DOHH2 (cell line): ENCODE results near the gene RBP2.

Experiments used
- H3F3A ChIP-seq: fragments of 200-600 bp; sonication (generic), shearing (Covaris generic); 2 replicates; pipeline ENCODE4 v1.6.0; 2016; ENCODE audit warnings: antibody characterized with exemption, mild to moderate bottlenecking; ENCODE audit not compliant: control insufficient read depth, insufficient read depth
- H3K27ac ChIP-seq: fragments of 200-600 bp; sonication (generic); 2 replicates; pipeline ENCODE4 v1.5.1; 2014; ENCODE audit warnings: low read depth, mild to moderate bottlenecking, low read length, moderate library complexity
- H3K27me3 ChIP-seq: fragments of 200-600 bp; sonication (generic); 2 replicates; pipeline ENCODE4 v1.6.1; 2014; ENCODE audit warnings: mild to moderate bottlenecking, low read length, mixed read lengths; ENCODE audit not compliant: control insufficient read depth
- H3K36me3 ChIP-seq: fragments of 200-600 bp; sonication (generic); 2 replicates; pipeline ENCODE4 v1.6.1; 2014; ENCODE audit warnings: mild to moderate bottlenecking, low read length, moderate library complexity, mixed read lengths; ENCODE audit not compliant: control insufficient read depth
- H3K4me1 ChIP-seq: fragments of 200-600 bp; sonication (generic); 2 replicates; pipeline ENCODE4 v1.6.1; 2014; ENCODE audit warnings: mild to moderate bottlenecking, low read length, mixed read lengths; ENCODE audit not compliant: control insufficient read depth
- H3K4me2 ChIP-seq: fragments of 200-600 bp; sonication (generic); 2 replicates; pipeline ENCODE4 v1.6.0; 2014; ENCODE audit warnings: mild to moderate bottlenecking, low read length, moderate library complexity
- H3K4me3 ChIP-seq: fragments of 200-600 bp; sonication (generic); 2 replicates; pipeline ENCODE4 v1.5.1; 2014; ENCODE audit warnings: mild to moderate bottlenecking, low read length, mixed read lengths
- H3K79me2 ChIP-seq: fragments of 200-600 bp; sonication (generic); 2 replicates; pipeline ENCODE4 v1.6.1; 2014; ENCODE audit warnings: mild to moderate bottlenecking, low read length, mixed read lengths; ENCODE audit not compliant: control insufficient read depth
- H3K9me2 ChIP-seq: fragments of 200-600 bp; sonication (generic); replicated peaks from 2 replicates; pipeline ENCODE4 v1.6.1; 2014; ENCODE audit warnings: mild to moderate bottlenecking, low read length, mixed read lengths; ENCODE audit not compliant: control insufficient read depth
- H3K9me3 ChIP-seq: fragments of 200-600 bp; sonication (generic); 2 replicates; pipeline ENCODE4 v1.6.1; 2014; ENCODE audit warnings: antibody characterized with exemption, low read length, mixed read lengths; ENCODE audit not compliant: control insufficient read depth, insufficient read depth
- H4K20me1 ChIP-seq: fragments of 200-600 bp; sonication (generic); 2 replicates; pipeline ENCODE4 v1.6.0; 2014; ENCODE audit warnings: low read depth, mild to moderate bottlenecking, antibody characterized with exemption, low read length, moderate library complexity; ENCODE audit not compliant: control insufficient read depth, insufficient read depth
- EZH2phosphoT487 ChIP-seq: fragments of 200-600 bp; sonication (generic); IDR thresholded peaks from 2 replicates; pipeline ENCODE4 v1.6.1; 2017; ENCODE audit warnings: borderline replicate concordance, mild to moderate bottlenecking, antibody characterized with exemption, low read length, moderate library complexity, mixed read lengths
- TF ChIP-seq, protein P1 (sequence below): fragments of 200-600 bp; sonication (generic); IDR thresholded peaks from one replicate; pipeline ENCODE4 v1.5.1; 2014; ENCODE audit warnings: antibody characterized with exemption, mild to moderate bottlenecking, low read depth, low read length; ENCODE audit not compliant: poor library complexity, severe bottlenecking

RBP2 gene

DNA sequence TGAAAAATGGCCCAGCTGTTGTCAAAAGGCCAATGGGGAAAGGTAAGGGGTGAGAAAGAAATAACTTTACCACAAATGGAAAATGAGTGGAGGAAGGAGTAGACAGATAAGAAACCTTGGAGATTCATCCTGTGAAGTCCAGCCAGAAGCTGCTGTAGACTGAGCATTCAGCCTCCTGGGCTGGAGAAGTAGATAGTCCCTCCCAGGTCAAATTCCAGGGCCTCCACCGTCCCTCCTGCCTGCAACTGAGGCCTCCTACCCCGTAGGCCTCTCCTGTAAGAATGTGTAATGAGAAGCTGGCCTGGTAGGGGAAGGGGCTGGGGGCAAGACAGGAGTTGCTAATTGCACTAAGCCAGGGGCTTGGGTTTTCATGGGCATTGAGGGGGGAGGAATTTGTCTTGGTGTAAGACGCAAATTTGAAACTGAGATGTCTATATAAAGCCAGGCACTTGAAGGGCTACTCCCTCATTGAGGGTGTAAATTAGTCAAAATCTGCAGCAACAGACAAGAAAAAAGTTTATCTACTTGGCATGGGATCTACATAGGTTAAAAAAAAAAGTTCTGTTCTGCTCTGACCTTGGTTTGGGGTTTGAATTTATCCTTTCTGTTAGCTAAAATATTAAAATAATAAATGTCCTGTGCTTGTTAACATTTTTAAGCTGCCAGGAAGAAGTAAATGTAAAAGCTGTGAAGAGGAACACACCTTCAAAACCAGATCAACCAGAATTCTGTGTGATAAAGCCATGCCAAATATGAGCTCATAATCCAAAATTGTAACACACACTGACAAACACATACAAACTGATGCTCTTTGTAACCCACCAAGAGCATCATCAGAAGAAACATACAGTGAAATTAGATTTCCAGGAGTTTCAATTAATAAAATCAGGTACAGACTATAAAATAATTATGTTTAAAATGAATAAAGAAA, 1.7 kb upstream of the RBP2 start:
- no peak for TF ChIP-seq EZH2phosphoT487
- TF ChIP-seq, protein P1, sequence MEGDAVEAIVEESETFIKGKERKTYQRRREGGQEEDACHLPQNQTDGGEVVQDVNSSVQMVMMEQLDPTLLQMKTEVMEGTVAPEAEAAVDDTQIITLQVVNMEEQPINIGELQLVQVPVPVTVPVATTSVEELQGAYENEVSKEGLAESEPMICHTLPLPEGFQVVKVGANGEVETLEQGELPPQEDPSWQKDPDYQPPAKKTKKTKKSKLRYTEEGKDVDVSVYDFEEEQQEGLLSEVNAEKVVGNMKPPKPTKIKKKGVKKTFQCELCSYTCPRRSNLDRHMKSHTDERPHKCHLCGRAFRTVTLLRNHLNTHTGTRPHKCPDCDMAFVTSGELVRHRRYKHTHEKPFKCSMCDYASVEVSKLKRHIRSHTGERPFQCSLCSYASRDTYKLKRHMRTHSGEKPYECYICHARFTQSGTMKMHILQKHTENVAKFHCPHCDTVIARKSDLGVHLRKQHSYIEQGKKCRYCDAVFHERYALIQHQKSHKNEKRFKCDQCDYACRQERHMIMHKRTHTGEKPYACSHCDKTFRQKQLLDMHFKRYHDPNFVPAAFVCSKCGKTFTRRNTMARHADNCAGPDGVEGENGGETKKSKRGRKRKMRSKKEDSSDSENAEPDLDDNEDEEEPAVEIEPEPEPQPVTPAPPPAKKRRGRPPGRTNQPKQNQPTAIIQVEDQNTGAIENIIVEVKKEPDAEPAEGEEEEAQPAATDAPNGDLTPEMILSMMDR: no peak

DNA sequence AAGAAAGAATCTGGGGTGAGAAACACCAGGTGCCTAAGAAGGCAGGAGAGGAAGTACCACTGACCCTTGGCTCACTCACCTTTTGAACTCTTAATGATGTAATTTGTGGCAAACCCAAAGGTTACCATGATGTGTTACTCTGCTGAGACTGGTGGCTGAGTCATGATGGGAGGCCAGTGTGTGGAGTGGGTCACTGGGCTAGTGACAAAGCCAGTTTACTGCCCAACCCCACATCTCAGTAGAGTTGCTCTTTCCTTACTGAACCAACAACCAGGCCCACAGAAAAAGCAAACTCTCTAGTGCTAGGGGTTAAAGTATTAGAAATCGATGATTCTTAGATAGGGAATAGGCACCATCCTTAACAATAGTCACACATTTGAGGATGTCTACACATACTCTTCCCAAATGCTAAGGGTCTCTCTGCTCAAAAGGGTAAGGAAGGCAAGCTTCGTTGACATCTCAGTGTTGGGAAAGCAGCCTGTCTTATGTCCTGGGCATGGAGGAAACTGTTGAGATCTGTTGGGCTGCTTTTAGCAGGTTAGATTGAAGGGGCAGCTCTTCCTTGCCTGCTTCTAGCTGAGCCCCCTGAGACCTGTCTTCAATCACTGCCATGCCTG, 3.1 kb downstream of the RBP2 start:
- no peaks in the 10 kb centered on the region; the same call in 1 of the 2 replicates for H3K27me3 ChIP-seq
- H3K27ac ChIP-seq: no peak overlapping the region
- H3K79me2 ChIP-seq: no peaks in the 10 kb centered on the region
- H3K36me3 ChIP-seq: no peaks in the 10 kb centered on the region
- TF ChIP-seq, protein P1: no peak
- TF ChIP-seq EZH2phosphoT487: no peak
- no peaks in the 10 kb centered on the region for H4K20me1 ChIP-seq
- no peak overlapping the region for H3K4me3 ChIP-seq
- H3F3A ChIP-seq: no peaks in the 10 kb centered on the region
- H3K4me2 ChIP-seq: no peak overlapping the region
- H3K9me2 ChIP-seq: no peaks in the 10 kb centered on the region
- no peaks in the 10 kb centered on the region for H3K4me1 ChIP-seq
- no peaks in the 10 kb centered on the region for H3K9me3 ChIP-seq

More for the DNA sequence above, 1.7 kb upstream of the RBP2 start:
- H3F3A ChIP-seq: no peaks in the 10 kb centered on the region
- no peak overlapping the region for H3K27ac ChIP-seq
- H4K20me1 ChIP-seq: no peaks in the 10 kb centered on the region
- H3K4me2 ChIP-seq: no peak overlapping the region
- no peaks in the 10 kb centered on the region for H3K9me3 ChIP-seq
- H3K4me1 ChIP-seq: no peaks in the 10 kb centered on the region
- H3K9me2 ChIP-seq: no peaks in the 10 kb centered on the region
- no peaks in the 10 kb centered on the region for H3K79me2 ChIP-seq
- H3K36me3 ChIP-seq: no peaks in the 10 kb centered on the region
- H3K4me3 ChIP-seq: no peak overlapping the region
- H3K27me3 ChIP-seq: no peaks in the 10 kb centered on the region

DNA sequence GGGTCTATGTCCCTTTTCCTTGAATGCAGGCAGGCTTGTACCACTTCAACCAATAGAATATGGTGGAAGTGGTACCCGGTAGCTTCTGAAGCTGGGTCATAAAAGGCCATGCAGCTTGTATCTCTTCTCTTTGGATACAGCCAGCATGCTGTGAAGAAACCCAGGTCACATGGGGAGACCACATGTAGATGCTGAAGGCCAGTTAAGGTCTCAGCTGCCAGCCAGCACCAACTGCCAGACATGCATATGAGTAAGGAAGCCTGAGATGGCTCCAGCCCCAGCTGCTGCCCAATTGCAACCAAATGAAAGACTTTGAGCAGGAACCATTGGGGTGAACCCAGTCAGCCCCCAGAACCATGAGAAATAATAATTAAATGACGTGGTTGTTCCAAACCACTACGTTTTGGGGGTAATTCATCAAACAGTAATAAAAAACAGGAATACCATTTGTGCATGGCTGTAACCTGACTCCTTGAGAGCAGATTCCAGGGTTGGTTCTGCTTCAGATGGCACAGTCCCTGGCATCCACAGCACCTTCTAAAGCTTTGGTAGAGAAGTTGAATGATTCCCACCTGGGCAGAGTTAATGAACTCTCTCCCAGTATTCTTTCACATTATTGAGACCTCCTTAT, 3.8 kb downstream of the RBP2 start:
- H3K9me2 ChIP-seq: no peaks in the 10 kb centered on the region
- H3K27ac ChIP-seq: no peak overlapping the region
- TF ChIP-seq, protein P1: no peak
- TF ChIP-seq EZH2phosphoT487: no peak
- no peaks in the 10 kb centered on the region; the same call in 1 of the 2 replicates for H3K27me3 ChIP-seq
- no peaks in the 10 kb centered on the region for H3K36me3 ChIP-seq
- H4K20me1 ChIP-seq: no peaks in the 10 kb centered on the region
- no peak overlapping the region for H3K4me3 ChIP-seq
- H3K9me3 ChIP-seq: no peaks in the 10 kb centered on the region
- H3K79me2 ChIP-seq: no peaks in the 10 kb centered on the region
- no peak overlapping the region for H3K4me2 ChIP-seq
- no peaks in the 10 kb centered on the region for H3K4me1 ChIP-seq
- no peaks in the 10 kb centered on the region for H3F3A ChIP-seq
